K562 (cell line): ENCODE data around the gene CAPN7. TPM values are rescaled to one million over a fixed set of nuclear protein-coding genes. Genes with fewer than 3 reads are reported as not detected.
"Not testable (repeated sequence)": the region's sequence is repeated elsewhere in the genome, so short reads cannot be mapped to it uniquely, and the experiment has no call there.

Experiments used
- ARID1B ChIP-seq: fragments of 450-650 bp; IDR thresholded peaks from 2 replicates; pipeline ENCODE4 v1.6.1; 2016; ENCODE audit warnings: antibody characterized with exemption, mild to moderate bottlenecking, inconsistent platforms
- CEBPG ChIP-seq, 3 experiments: fragments of 200-800 bp in 1 of 3; sonication (Bioruptor generic) in 1 of 3; sonication (generic) in 1 of 3; formaldehyde crosslinking in 1 of 3; IDR thresholded peaks in 2 of 3; conservative IDR thresholded peaks in 1 of 3; 2 replicates each; pipeline versions ENCODE4 v1.6.1 to v1.8.0; 2016 to 2022; ENCODE audit warnings: missing compliant biosample characterization in 2 of 3, missing genetic modification characterization in 2 of 3, mild to moderate bottlenecking in 1 of 3, missing genetic modification reagents in 1 of 3
- EGR1 ChIP-seq: fragments of 450-650 bp; conservative IDR thresholded peaks from 2 replicates; pipeline ENCODE4 v1.6.1; 2017; ENCODE audit warnings: mild to moderate bottlenecking
- EP400 ChIP-seq: fragments of 450-650 bp; IDR thresholded peaks from 2 replicates; pipeline ENCODE4 v1.6.1; 2017; ENCODE audit warnings: antibody characterized with exemption, mild to moderate bottlenecking, moderate library complexity
- FOXA3 ChIP-seq, 2 experiments: fragments of 450-650 bp in 1 of 2; sonication (generic) in 1 of 2; formaldehyde crosslinking; IDR thresholded peaks in 1 of 2; conservative IDR thresholded peaks in 1 of 2; 2 replicates each; pipeline versions ENCODE4 v1.4.0 to v1.8.0; 2020 to 2022; ENCODE audit warnings: mild to moderate bottlenecking in 2 of 2, missing genetic modification reagents in 1 of 2
- FOXK2 ChIP-seq, 2 experiments: fragments of 450-650 bp; IDR thresholded peaks in 1 of 2; conservative IDR thresholded peaks in 1 of 2; 2 replicates each; pipeline ENCODE4 v1.6.1; 2016; ENCODE audit warnings: low read depth in 2 of 2, mild to moderate bottlenecking in 1 of 2
- HDAC1 ChIP-seq, 2 experiments: fragments of 450-650 bp; IDR thresholded peaks; 2 replicates each; pipeline ENCODE4 v1.6.1; 2016 to 2017; ENCODE audit warnings: inconsistent platforms in 1 of 2, mild to moderate bottlenecking in 1 of 2, moderate library complexity in 1 of 2
- L3MBTL2 ChIP-seq: fragments of 450-650 bp; IDR thresholded peaks from 2 replicates; pipeline ENCODE4 v1.6.1; 2016; ENCODE audit warnings: mild to moderate bottlenecking, moderate library complexity
- NFIC ChIP-seq: fragments of 450-650 bp; IDR thresholded peaks from 2 replicates; pipeline ENCODE4 v1.6.1; 2017; ENCODE audit warnings: mild to moderate bottlenecking, inconsistent platforms
- NFRKB ChIP-seq: fragments of 450-650 bp; IDR thresholded peaks from 2 replicates; pipeline ENCODE4 v1.6.1; 2016; ENCODE audit warnings: low read depth
- NR4A1 ChIP-seq, 2 experiments: fragments of 250-450 bp in 1 of 2; fragments of 450-650 bp in 1 of 2; sonication (Bioruptor Pico) in 1 of 2; IDR thresholded peaks; 2 replicates each; pipeline versions ENCODE4 v1.4.0 to v1.6.1; 2016 to 2020; ENCODE audit warnings: mild to moderate bottlenecking in 2 of 2, missing compliant biosample characterization in 1 of 2, missing genetic modification characterization in 1 of 2, moderate library complexity in 1 of 2
- NRF1 ChIP-seq, 2 experiments: fragments of 450-650 bp; IDR thresholded peaks in 1 of 2; conservative IDR thresholded peaks in 1 of 2; 2 replicates each; pipeline ENCODE4 v1.6.1; 2014; ENCODE audit warnings: mild to moderate bottlenecking in 2 of 2
- POLR2B ChIP-seq: fragments of 450-650 bp; IDR thresholded peaks from 2 replicates; pipeline ENCODE4 v1.6.1; 2018; ENCODE audit warnings: low read depth; ENCODE audit not compliant: partially characterized antibody
- PRDM10 ChIP-seq: fragments of 450-650 bp; IDR thresholded peaks from 2 replicates; pipeline ENCODE4 v1.6.1; 2018; ENCODE audit not compliant: partially characterized antibody
- RBFOX2 ChIP-seq: fragments of 200-400 bp; formaldehyde crosslinking; IDR thresholded peaks from 2 replicates; pipeline ENCODE4 v1.6.1; 2017; ENCODE audit warnings: low read depth, mild to moderate bottlenecking, low read length, moderate library complexity
- SMARCE1 ChIP-seq: fragments of 450-650 bp; IDR thresholded peaks from 2 replicates; pipeline ENCODE4 v1.7.1; 2016; ENCODE audit warnings: mild to moderate bottlenecking
- TAF9B ChIP-seq: fragments of 450-650 bp; IDR thresholded peaks from 2 replicates; pipeline ENCODE4 v1.6.1; 2018; ENCODE audit warnings: mild to moderate bottlenecking; ENCODE audit not compliant: partially characterized antibody
- ZBTB17 ChIP-seq: fragments of 450-650 bp; formaldehyde crosslinking; IDR thresholded peaks from 2 replicates; pipeline ENCODE4 v1.4.0; 2020; ENCODE audit warnings: mild to moderate bottlenecking
- ZEB2 ChIP-seq: fragments of 450-650 bp; IDR thresholded peaks from 2 replicates; pipeline ENCODE4 v1.6.1; 2016
- polyA plus RNA-seq, 8 experiments: library from polyadenylated mRNA; depleted of rRNA in 4 of 8; stranded (reverse) in 5 of 8; unstranded in 3 of 8; fragments of >200 nt; fragmentation: Nextera tagmentation in 2 of 8; fragmentation: Illumina TruSeq in 1 of 8; extraction: Ambion mirVana in 2 of 8; extraction: Trizol in 1 of 8; gene quantifications; 2 replicates each; pipeline versions ENCODE4 v1.2.1 to v1.2.3, GENCODE V29; 2011 to 2014; ENCODE audit warnings: inconsistent platforms in 1 of 8, missing spikeins in 1 of 8
- total RNA-seq, 7 experiments: library from RNA; depleted of rRNA in 6 of 7; stranded (reverse); fragments of >200 nt in 6 of 7; fragmentation: Illumina TruSeq in 2 of 7; extraction: Trizol in 2 of 7; gene quantifications; 2 replicates each; pipeline versions ENCODE4 v1.2.1 to v1.2.3, GENCODE V29; 2011 to 2021; ENCODE audit warnings: low replicate concordance in 1 of 7
- TF ChIP-seq, protein P1 (sequence below), 2 experiments: fragments of 450-650 bp; IDR thresholded peaks; 2 replicates each; pipeline ENCODE4 v1.6.1; 2016
- TF ChIP-seq, protein P2 (sequence below): IDR thresholded peaks from 2 replicates; pipeline ENCODE4 v1.6.1; 2016; ENCODE audit warnings: missing genetic modification characterization, missing compliant biosample characterization

The CAPN7 gene
- total and polyA plus RNA-seq, 9 of the 15 experiments (the other 6 are each of a cell fraction or from before 2014, with no cell fraction given): 6.5 to 42.7 (median 32.7) TPM

DNA sequence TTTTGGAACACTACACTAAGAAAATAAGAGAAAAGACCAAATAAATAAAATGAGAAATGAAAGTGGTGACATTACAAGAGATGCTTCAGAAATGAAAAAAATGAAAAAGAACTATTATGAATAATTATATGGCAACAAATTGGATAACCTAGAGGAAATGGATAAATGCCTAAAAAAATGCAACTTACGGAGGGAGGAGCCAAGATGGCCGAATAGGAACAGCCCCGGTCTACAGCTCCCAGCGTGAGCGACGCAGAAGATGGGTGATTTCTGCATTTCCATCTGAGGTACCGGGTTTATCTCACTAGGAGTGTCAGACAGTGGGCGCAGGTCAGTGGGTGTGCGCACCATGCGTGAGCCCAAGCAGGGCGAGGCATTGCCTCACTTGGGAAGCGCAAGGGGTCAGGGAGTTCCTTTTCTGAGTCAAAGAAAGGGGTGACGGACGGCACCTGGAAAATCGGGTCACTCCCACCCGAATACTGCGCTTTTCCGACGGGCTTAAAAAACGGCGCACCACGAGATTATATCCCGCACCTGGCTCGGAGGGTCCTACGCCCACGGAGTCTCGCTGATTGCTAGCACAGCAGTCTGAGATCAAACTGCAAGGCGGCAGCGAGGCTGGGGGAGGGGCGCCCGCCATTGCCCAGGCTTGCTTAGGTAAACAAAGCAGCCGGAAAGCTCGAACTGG is 19.4 kb upstream of the CAPN7 start (continued):
- TF ChIP-seq PRDM10 (peak; percentile 11), RBFOX2 (peak; percentile 66), TAF9B (peak; percentile 79), SMARCE1 (peak; percentile 39; the same call in 1 of the 2 replicates), POLR2B (peak; percentile 58), CEBPG (tag; conservative IDR thresholded peaks at IDR 0.05 in 1 of 2, IDR thresholded peaks at IDR 0.05 in 1 of 2) (peak in 1 of 2 experiments; percentile 10; a peak in 1 of 4 replicates), NR4A1 (tag; IDR thresholded peaks at IDR 0.05) (peak; percentile 60; the same call in 1 of the 2 replicates), ZBTB17 (peak; percentile 96), EP400 (peak; percentile 83), L3MBTL2 (peak; percentile 58; the same call in 1 of the 2 replicates), NFRKB (peak; percentile 92), NRF1 (conservative IDR thresholded peaks at IDR 0.05 in 1 of 2, IDR thresholded peaks at IDR 0.05 in 1 of 2) (peak; percentile 59 to 67), NFIC (peak; percentile 44; the same call in 1 of the 2 replicates), FOXA3 (CRISPR knock-in tag; conservative IDR thresholded peaks at IDR 0.05 in 1 of 2, IDR thresholded peaks at IDR 0.05 in 1 of 2) (peak; percentile 37 to 96; a peak in 2 of 4 replicates), FOXK2 (conservative IDR thresholded peaks at IDR 0.05 in 1 of 2, IDR thresholded peaks at IDR 0.05 in 1 of 2; ENCODE audit: low read depth in 2 of 2) (0 out of 4 replicates have a peak, but pooled peaks have one; percentile 15 to 23), ARID1B (0 out of 2 replicates have a peak, but pooled peaks have one; percentile 24), HDAC1 (IDR thresholded peaks at IDR 0.05) (peak in 1 of 2 experiments; percentile 45; a peak in 1 of 4 replicates), EGR1 (peak; percentile 63), ZEB2 (peak; percentile 42; the same call in 1 of the 2 replicates)
- TF ChIP-seq CEBPG, NR4A1 (CRISPR knock-in tag; IDR thresholded peaks at IDR 0.05): not testable (repeated sequence)
- TF ChIP-seq, protein P1, sequence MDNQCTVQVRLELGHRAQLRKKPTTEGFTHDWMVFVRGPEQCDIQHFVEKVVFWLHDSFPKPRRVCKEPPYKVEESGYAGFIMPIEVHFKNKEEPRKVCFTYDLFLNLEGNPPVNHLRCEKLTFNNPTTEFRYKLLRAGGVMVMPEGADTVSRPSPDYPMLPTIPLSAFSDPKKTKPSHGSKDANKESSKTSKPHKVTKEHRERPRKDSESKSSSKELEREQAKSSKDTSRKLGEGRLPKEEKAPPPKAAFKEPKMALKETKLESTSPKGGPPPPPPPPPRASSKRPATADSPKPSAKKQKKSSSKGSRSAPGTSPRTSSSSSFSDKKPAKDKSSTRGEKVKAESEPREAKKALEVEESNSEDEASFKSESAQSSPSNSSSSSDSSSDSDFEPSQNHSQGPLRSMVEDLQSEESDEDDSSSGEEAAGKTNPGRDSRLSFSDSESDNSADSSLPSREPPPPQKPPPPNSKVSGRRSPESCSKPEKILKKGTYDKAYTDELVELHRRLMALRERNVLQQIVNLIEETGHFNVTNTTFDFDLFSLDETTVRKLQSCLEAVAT (IDR thresholded peaks at IDR 0.05): peak in 1 of 2 experiments; percentile 44; a peak in 1 of 4 replicates
- TF ChIP-seq, protein P2, sequence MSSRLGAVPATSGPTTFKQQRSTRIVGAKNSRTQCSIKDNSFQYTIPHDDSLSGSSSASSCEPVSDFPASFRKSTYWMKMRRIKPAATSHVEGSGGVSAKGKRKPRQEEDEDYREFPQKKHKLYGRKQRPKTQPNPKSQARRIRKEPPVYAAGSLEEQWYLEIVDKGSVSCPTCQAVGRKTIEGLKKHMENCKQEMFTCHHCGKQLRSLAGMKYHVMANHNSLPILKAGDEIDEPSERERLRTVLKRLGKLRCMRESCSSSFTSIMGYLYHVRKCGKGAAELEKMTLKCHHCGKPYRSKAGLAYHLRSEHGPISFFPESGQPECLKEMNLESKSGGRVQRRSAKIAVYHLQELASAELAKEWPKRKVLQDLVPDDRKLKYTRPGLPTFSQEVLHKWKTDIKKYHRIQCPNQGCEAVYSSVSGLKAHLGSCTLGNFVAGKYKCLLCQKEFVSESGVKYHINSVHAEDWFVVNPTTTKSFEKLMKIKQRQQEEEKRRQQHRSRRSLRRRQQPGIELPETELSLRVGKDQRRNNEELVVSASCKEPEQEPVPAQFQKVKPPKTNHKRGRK (tag): peak; percentile 57
